K562 (cell line): ENCODE results near the gene CLCA1. TPM values are rescaled to one million over a fixed set of nuclear protein-coding genes. Genes with fewer than 3 reads are reported as not detected.

Experiments used
- ATAC-seq: fragments of 200-7000 bp; cut with Tn5 transposase; 3 replicates; pipeline ENCODE4 v1.9.1; 2020; ENCODE audit warnings: moderate library complexity
- BruUV-seq: library from RNA; stranded (reverse); fragments of 400-500 nt; replicated peaks from 2 replicates; lab custom pipeline; 2021; lab: Mats Ljungman, UMichigan
- CTCF ChIA-PET: fragments of 300-600 bp; formaldehyde crosslinking; extraction: SDS; loops from one replicate; lab custom pipeline; 2021; ENCODE audit warnings: low intra/inter-chr PET ratio; lab: Yijun Ruan, JAX
- POLR2A ChIA-PET: fragments of 300-600, 350-650 bp; sonication (Branson Sonifier 250); formaldehyde crosslinking; extraction: SDS; loops from one replicate; lab custom pipeline; 2021; ENCODE audit warnings: antibody characterized with exemption, inconsistent platforms; lab: Yijun Ruan, JAX
- DNase-seq, 4 experiments: peaks; one replicate each; pipeline versions ENCODE4 v3.0.0 to v3.0.0-alpha.2; 2011 to 2018; ENCODE audit warnings: low spot score in 3 of 4, mixed read lengths in 3 of 4; ENCODE audit errors: extremely low read depth in 1 of 4
- FAIRE-seq: peaks from 2 replicates; lab custom pipeline; 2011; peaks lifted over from hg19 to GRCh38; lab: Jason Lieb, UNC
- H2AFZ ChIP-seq: 2 replicates; pipeline ENCODE4 v1.6.0; 2011; ENCODE audit warnings: low read depth, low read length, control low read depth, inconsistent platforms
- H3K27ac ChIP-seq: fragments of 200-600 bp; 3 replicates; pipeline ENCODE4 v1.8.0; 2011; ENCODE audit warnings: low read depth, mild to moderate bottlenecking, control low read depth, inconsistent platforms, low read length, moderate library complexity, mixed read lengths; ENCODE audit errors: extremely low read depth
- H3K27me3 ChIP-seq, 2 experiments: fragments of 300-600 bp in 1 of 2; 2 replicates in 1 of 2; 3 replicates in 1 of 2; pipeline versions ENCODE4 v1.6.0 to v1.8.0; 2011; ENCODE audit warnings: inconsistent platforms in 2 of 2, low read length in 2 of 2, mild to moderate bottlenecking in 1 of 2, mixed read lengths in 1 of 2, moderate library complexity in 1 of 2; ENCODE audit not compliant: control insufficient read depth in 2 of 2, insufficient read depth in 2 of 2
- H3K36me3 ChIP-seq: fragments of 300-600 bp; 3 replicates; pipeline ENCODE4 v1.8.0; 2011; ENCODE audit warnings: mild to moderate bottlenecking, low read length, inconsistent platforms; ENCODE audit not compliant: control insufficient read depth, insufficient read depth
- H3K4me1 ChIP-seq, 2 experiments: fragments of 200-600 bp in 1 of 2; replicated peaks in 1 of 2; 2 replicates in 1 of 2; 3 replicates in 1 of 2; pipeline versions ENCODE4 v1.5.1 to v1.8.0; 2011; ENCODE audit warnings: inconsistent platforms in 2 of 2, low read length in 2 of 2, mild to moderate bottlenecking in 1 of 2, mixed read lengths in 1 of 2, moderate library complexity in 1 of 2; ENCODE audit not compliant: control insufficient read depth in 2 of 2, insufficient read depth in 2 of 2
- H3K4me2 ChIP-seq: 2 replicates; pipeline ENCODE4 v1.6.1; 2011; ENCODE audit warnings: low read length, control low read depth, inconsistent platforms, mixed read lengths; ENCODE audit not compliant: insufficient read depth
- H3K4me3 ChIP-seq: fragments of 200-600 bp; sonication (generic), shearing (Covaris generic); 2 replicates; pipeline ENCODE4 v1.5.1; 2016; ENCODE audit warnings: control low read depth, inconsistent platforms
- H3K79me2 ChIP-seq: fragments of 200-600 bp; 3 replicates; pipeline ENCODE4 v1.8.0; 2011; ENCODE audit warnings: low read length, inconsistent platforms; ENCODE audit not compliant: control insufficient read depth, insufficient read depth
- H3K9ac ChIP-seq, 2 experiments: 2 replicates each; pipeline versions ENCODE4 v1.6.0 to v1.6.1; 2011; ENCODE audit warnings: low read depth in 2 of 2, low read length in 2 of 2, control low read depth in 1 of 2, inconsistent platforms in 1 of 2, mild to moderate bottlenecking in 1 of 2, mixed read lengths in 1 of 2; ENCODE audit not compliant: insufficient read depth in 1 of 2
- H3K9me1 ChIP-seq: one replicate; pipeline ENCODE4 v1.6.0; 2011; ENCODE audit warnings: inconsistent platforms, mild to moderate bottlenecking, low read length, moderate library complexity; ENCODE audit not compliant: control insufficient read depth, insufficient read depth
- H3K9me3 ChIP-seq: replicated peaks from 2 replicates; pipeline ENCODE4 v1.5.1; 2011; ENCODE audit warnings: low read depth, low read length, inconsistent platforms; ENCODE audit not compliant: control insufficient read depth, insufficient read depth
- H4K20me1 ChIP-seq: replicated peaks from 2 replicates; pipeline ENCODE4 v1.6.1; 2011; ENCODE audit warnings: low read length, inconsistent platforms, mixed read lengths; ENCODE audit not compliant: control insufficient read depth, insufficient read depth
- E2F3 ChIP-seq: fragments of 250-450 bp; sonication (Bioruptor Pico); IDR thresholded peaks from 2 replicates; pipeline ENCODE4 v1.4.0; 2020; ENCODE audit warnings: mild to moderate bottlenecking
- WGBS: fragments of 100-300 bp; shearing (Covaris generic); methylation state at CpG from one replicate; pipeline ENCODE4 v1.1.6; 2016; ENCODE audit warnings: low coverage, mixed read lengths; ENCODE audit not compliant: insufficient coverage; ENCODE audit errors: missing lambda C conversion rate; 5-methylcytosine and 5-hydroxymethylcytosine counted together
- in situ Hi-C: fragments of 300-500 bp; cut with MboI; formaldehyde crosslinking; loops from 4 replicates; pipeline ENCODE4 v1.15.0; 2018; ENCODE audit warnings: inconsistent platforms, mixed read lengths
- intact Hi-C: fragments of 100-400 bp; cut with micrococcal nuclease; formaldehyde crosslinking; loops from 2 replicates; pipeline ENCODE4 v1.14.2; 2022
- polyA plus RNA-seq, 8 experiments: library from polyadenylated mRNA; depleted of rRNA in 4 of 8; stranded (reverse) in 5 of 8; unstranded in 3 of 8; fragments of >200 nt; fragmentation: Nextera tagmentation in 2 of 8; fragmentation: Illumina TruSeq in 1 of 8; extraction: Ambion mirVana in 2 of 8; extraction: Trizol in 1 of 8; gene quantifications; 2 replicates each; pipeline versions ENCODE4 v1.2.1 to v1.2.3, GENCODE V29; 2011 to 2014; ENCODE audit warnings: inconsistent platforms in 1 of 8, missing spikeins in 1 of 8
- total RNA-seq, 7 experiments: library from RNA; depleted of rRNA in 6 of 7; stranded (reverse); fragments of >200 nt in 6 of 7; fragmentation: Illumina TruSeq in 2 of 7; extraction: Trizol in 2 of 7; gene quantifications; 2 replicates each; pipeline versions ENCODE4 v1.2.1 to v1.2.3, GENCODE V29; 2011 to 2021; ENCODE audit warnings: low replicate concordance in 1 of 7
- TF ChIP-seq, protein P1 (sequence below): IDR thresholded peaks from 2 replicates; pipeline ENCODE4 v1.6.1; 2014; ENCODE audit warnings: antibody characterized with exemption
- TF ChIP-seq, protein P2 (sequence below): fragments of 250-450 bp; sonication (Bioruptor Pico); IDR thresholded peaks from 2 replicates; pipeline ENCODE4 v1.4.0; 2020; ENCODE audit warnings: mild to moderate bottlenecking, moderate library complexity

The CLCA1 gene
- total and polyA plus RNA-seq, 9 of the 15 experiments (the other 6 are each of a cell fraction or from before 2014, with no cell fraction given): 0.03 to 0.08 (median 0.04) TPM; not detected in 6

GRCh38 chr1:86466109-86466844 is 2.5 kb upstream of the CLCA1 start:
- CTCF ChIA-PET: no interaction called here
- ATAC-seq: no peak
- in situ Hi-C loops: no loop called here

More at GRCh38 chr1:86466109-86466844, 2.5 kb upstream of the CLCA1 start:
- Histone ChIP-seq H3K4me3 (no peak overlapping the region), H3K27me3 (no peaks in the 10 kb centered on the region; a peak in 1 of 5 replicates), H3K79me2 (no peaks in the 10 kb centered on the region), H3K36me3 (no peaks in the 10 kb centered on the region), H3K9me1 (no peaks in the 10 kb centered on the region), H3K9ac (no peak overlapping the region), H4K20me1 (no peaks in the 10 kb centered on the region), H2AFZ (no peak overlapping the region), H3K9me3 (0 out of 2 replicates have a peak, but pooled peaks cover 7% of the 10 kb centered on the region), H3K27ac (no peak overlapping the region), H3K4me1 (peaks cover 5 to 6% of the 10 kb centered on the region in 2 experiments; a peak in 4 of 5 replicates), H3K4me2 (no peak overlapping the region)
- TF ChIP-seq, protein P1, sequence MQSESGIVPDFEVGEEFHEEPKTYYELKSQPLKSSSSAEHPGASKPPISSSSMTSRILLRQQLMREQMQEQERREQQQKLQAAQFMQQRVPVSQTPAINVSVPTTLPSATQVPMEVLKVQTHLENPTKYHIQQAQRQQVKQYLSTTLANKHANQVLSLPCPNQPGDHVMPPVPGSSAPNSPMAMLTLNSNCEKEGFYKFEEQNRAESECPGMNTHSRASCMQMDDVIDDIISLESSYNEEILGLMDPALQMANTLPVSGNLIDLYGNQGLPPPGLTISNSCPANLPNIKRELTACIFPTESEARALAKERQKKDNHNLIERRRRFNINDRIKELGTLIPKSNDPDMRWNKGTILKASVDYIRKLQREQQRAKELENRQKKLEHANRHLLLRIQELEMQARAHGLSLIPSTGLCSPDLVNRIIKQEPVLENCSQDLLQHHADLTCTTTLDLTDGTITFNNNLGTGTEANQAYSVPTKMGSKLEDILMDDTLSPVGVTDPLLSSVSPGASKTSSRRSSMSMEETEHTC: no peak
- TF ChIP-seq E2F3 (CRISPR knock-in tag): no peak
- TF ChIP-seq, protein P2, sequence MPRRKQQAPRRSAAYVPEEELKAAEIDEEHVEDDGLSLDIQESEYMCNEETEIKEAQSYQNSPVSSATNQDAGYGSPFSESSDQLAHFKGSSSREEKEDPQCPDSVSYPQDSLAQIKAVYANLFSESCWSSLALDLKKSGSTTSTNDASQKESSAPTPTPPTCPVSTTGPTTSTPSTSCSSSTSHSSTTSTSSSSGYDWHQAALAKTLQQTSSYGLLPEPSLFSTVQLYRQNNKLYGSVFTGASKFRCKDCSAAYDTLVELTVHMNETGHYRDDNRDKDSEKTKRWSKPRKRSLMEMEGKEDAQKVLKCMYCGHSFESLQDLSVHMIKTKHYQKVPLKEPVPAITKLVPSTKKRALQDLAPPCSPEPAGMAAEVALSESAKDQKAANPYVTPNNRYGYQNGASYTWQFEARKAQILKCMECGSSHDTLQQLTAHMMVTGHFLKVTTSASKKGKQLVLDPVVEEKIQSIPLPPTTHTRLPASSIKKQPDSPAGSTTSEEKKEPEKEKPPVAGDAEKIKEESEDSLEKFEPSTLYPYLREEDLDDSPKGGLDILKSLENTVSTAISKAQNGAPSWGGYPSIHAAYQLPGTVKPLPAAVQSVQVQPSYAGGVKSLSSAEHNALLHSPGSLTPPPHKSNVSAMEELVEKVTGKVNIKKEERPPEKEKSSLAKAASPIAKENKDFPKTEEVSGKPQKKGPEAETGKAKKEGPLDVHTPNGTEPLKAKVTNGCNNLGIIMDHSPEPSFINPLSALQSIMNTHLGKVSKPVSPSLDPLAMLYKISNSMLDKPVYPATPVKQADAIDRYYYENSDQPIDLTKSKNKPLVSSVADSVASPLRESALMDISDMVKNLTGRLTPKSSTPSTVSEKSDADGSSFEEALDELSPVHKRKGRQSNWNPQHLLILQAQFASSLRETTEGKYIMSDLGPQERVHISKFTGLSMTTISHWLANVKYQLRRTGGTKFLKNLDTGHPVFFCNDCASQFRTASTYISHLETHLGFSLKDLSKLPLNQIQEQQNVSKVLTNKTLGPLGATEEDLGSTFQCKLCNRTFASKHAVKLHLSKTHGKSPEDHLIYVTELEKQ: no peak
- no peak for DNase-seq
- intact Hi-C loops: no loop called here
- no peak for FAIRE-seq
- 11% methylated on average over 2 of the region's 2 CpGs for WGBS
- no TSS peak for BruUV-seq
- POLR2A ChIA-PET: no interaction called here
